Activated CD4-positive, alpha-beta memory T cell treated with anti-CD3 and anti-CD28 coated beads, Interleukin-2, amount 10 ng/mL, durations not matched to agents 7 days and 5 days (primary cell): ENCODE measurements around the gene PRELP. TPM values are rescaled to one million over a fixed set of nuclear protein-coding genes. Genes with fewer than 3 reads are reported as not detected.
"Not testable (repeated sequence)": the region's sequence is repeated elsewhere in the genome, so short reads cannot be mapped to it uniquely, and the experiment has no call there.

Experiments used
- CTCF ChIA-PET: fragments of 350-600 bp; sonication (Branson Sonifier 250); formaldehyde crosslinking; loops from one replicate; lab custom pipeline; 2021; ENCODE audit warnings: antibody characterized with exemption, inconsistent platforms; lab: Charles Lee
- POLR2A ChIA-PET: fragments of 350-600 bp; sonication (Branson Sonifier 250); formaldehyde crosslinking; loops from one replicate; lab custom pipeline; 2021; ENCODE audit warnings: antibody characterized with exemption; lab: Charles Lee
- DNase-seq: peaks from one replicate; pipeline ENCODE4 v3.0.0-alpha.2; 2020
- H3K27ac Mint-ChIP-seq: one replicate; pipeline ENCODE4 v1.8.0; 2021; ENCODE audit warnings: mild to moderate bottlenecking, mixed read lengths
- H3K27me3 Mint-ChIP-seq: one replicate; pipeline ENCODE4 v1.8.0; 2021; ENCODE audit warnings: mixed read lengths
- H3K36me3 Mint-ChIP-seq: one replicate; pipeline ENCODE4 v1.8.0; 2021; ENCODE audit warnings: low read depth, mixed read lengths
- H3K4me1 Mint-ChIP-seq: one replicate; pipeline ENCODE4 v1.8.0; 2021; ENCODE audit warnings: mixed read lengths
- H3K4me3 Mint-ChIP-seq: one replicate; pipeline ENCODE4 v1.8.0; 2021; ENCODE audit warnings: mild to moderate bottlenecking, mixed read lengths
- H3K9me3 Mint-ChIP-seq: one replicate; pipeline ENCODE4 v1.8.0; 2021; ENCODE audit warnings: mixed read lengths
- total RNA-seq, 2 experiments: library from RNA; stranded (reverse); gene quantifications; one replicate each; pipeline ENCODE4 v1.2.3, GENCODE V29; 2021

Gene PRELP
- total RNA-seq, 2 experiments from 2014 or later: not detected

GRCh38 chr1:203459671-203460201 is 15.9 kb upstream of the PRELP start:
- H3K4me3 Mint-ChIP-seq: no peak overlapping the region
- H3K27ac Mint-ChIP-seq: no peak overlapping the region
- no peak for DNase-seq
- ChIA-PET POLR2A (no interaction called here), CTCF (no interaction called here)
- no peaks in the 10 kb centered on the region for H3K9me3 Mint-ChIP-seq
- H3K27me3 Mint-ChIP-seq: peaks cover 50% of the 10 kb centered on the region
- no peaks in the 10 kb centered on the region for H3K4me1 Mint-ChIP-seq
- H3K36me3 Mint-ChIP-seq: no peaks in the 10 kb centered on the region

- Mint-ChIP-seq H3K4me1 (no peaks in the 10 kb centered on the region), H3K27ac (no peak overlapping the region), H3K4me3 (no peak overlapping the region), H3K27me3 (peaks cover 45% of the 10 kb centered on the region), H3K9me3 (no peaks in the 10 kb centered on the region), H3K36me3 (no peaks in the 10 kb centered on the region)
- DNase-seq: no peak
- ChIA-PET CTCF (no interaction called here), POLR2A (no interaction called here)
Observed at GRCh38 chr1:203461717-203462116, 13.9 kb upstream of the PRELP start.

- Mint-ChIP-seq H3K36me3 (no peaks in the 10 kb centered on the region), H3K4me3 (no peak overlapping the region), H3K4me1 (no peaks in the 10 kb centered on the region), H3K27ac (no peak overlapping the region), H3K9me3 (no peaks in the 10 kb centered on the region), H3K27me3 (peaks cover 43% of the 10 kb centered on the region)
- POLR2A ChIA-PET: no interaction called here
- CTCF ChIA-PET: no interaction called here
- no peak for DNase-seq
Observed at GRCh38 chr1:203462143-203462542, 13.5 kb upstream of the PRELP start.

- H3K27ac Mint-ChIP-seq: no peak overlapping the region
- H3K4me1 Mint-ChIP-seq: no peaks in the 10 kb centered on the region
- no peaks in the 10 kb centered on the region for H3K9me3 Mint-ChIP-seq
- no peak overlapping the region for H3K4me3 Mint-ChIP-seq
- CTCF ChIA-PET: no interaction called here
- peaks cover 41% of the 10 kb centered on the region for H3K27me3 Mint-ChIP-seq
- no peaks in the 10 kb centered on the region for H3K36me3 Mint-ChIP-seq
- POLR2A ChIA-PET: no interaction called here
- no peak for DNase-seq
Observed at GRCh38 chr1:203462878-203463277, 12.7 kb upstream of the PRELP start.

GRCh38 chr1:203463469-203464062 is 12.0 kb upstream of the PRELP start:
- DNase-seq: no peak
- Mint-ChIP-seq H3K4me3 (no peak overlapping the region), H3K4me1 (no peaks in the 10 kb centered on the region), H3K27me3 (peaks cover 41% of the 10 kb centered on the region), H3K27ac (no peak overlapping the region), H3K9me3 (no peaks in the 10 kb centered on the region), H3K36me3 (no peaks in the 10 kb centered on the region)
- POLR2A ChIA-PET: no interaction called here
- CTCF ChIA-PET: interaction anchor here (1.5 kb wide), 1 partner anchor 24 kb away, joined by 6 read pairs; no protein-coding TSS in a partner anchor

GRCh38 chr1:203464226-203464625 is 11.4 kb upstream of the PRELP start:
- Mint-ChIP-seq H3K4me3 (no peak overlapping the region), H3K9me3 (no peaks in the 10 kb centered on the region), H3K27me3 (peaks cover 36% of the 10 kb centered on the region), H3K36me3 (no peaks in the 10 kb centered on the region), H3K4me1 (no peaks in the 10 kb centered on the region), H3K27ac (no peak overlapping the region)
- ChIA-PET POLR2A (no interaction called here), CTCF (interaction anchor here (1.5 kb wide), 1 partner anchor 23 kb away, joined by 6 read pairs; no protein-coding TSS in a partner anchor)
- DNase-seq: no peak

GRCh38 chr1:203464743-203465142 is 10.9 kb upstream of the PRELP start:
- no peaks in the 10 kb centered on the region for H3K36me3 Mint-ChIP-seq
- no peak overlapping the region for H3K27ac Mint-ChIP-seq
- no peaks in the 10 kb centered on the region for H3K4me1 Mint-ChIP-seq
- no peaks in the 10 kb centered on the region for H3K9me3 Mint-ChIP-seq
- no peak overlapping the region for H3K4me3 Mint-ChIP-seq
- DNase-seq: no peak
- ChIA-PET POLR2A (no interaction called here), CTCF (interaction anchor here (1.5 kb wide), 1 partner anchor 23 kb away, joined by 6 read pairs; no protein-coding TSS in a partner anchor)
- H3K27me3 Mint-ChIP-seq: peaks cover 35% of the 10 kb centered on the region

- Mint-ChIP-seq H3K36me3 (no peaks in the 10 kb centered on the region), H3K9me3 (no peaks in the 10 kb centered on the region), H3K27me3 (peaks cover 35% of the 10 kb centered on the region), H3K4me1 (no peaks in the 10 kb centered on the region), H3K4me3 (no peak overlapping the region), H3K27ac (no peak overlapping the region)
- DNase-seq: no peak
- CTCF ChIA-PET: no interaction called here
- POLR2A ChIA-PET: no interaction called here
Observed at GRCh38 chr1:203465146-203465798, 10.3 kb upstream of the PRELP start.

- Mint-ChIP-seq H3K27ac (no peak overlapping the region), H3K4me3 (no peak overlapping the region), H3K9me3 (no peaks in the 10 kb centered on the region), H3K27me3 (peaks cover 31% of the 10 kb centered on the region), H3K36me3 (no peaks in the 10 kb centered on the region), H3K4me1 (no peaks in the 10 kb centered on the region)
- no peak for DNase-seq
- POLR2A ChIA-PET: no interaction called here
- CTCF ChIA-PET: interaction anchor here (1.2 to 1.6 kb wide), 2 partner anchors 11 to 22 kb away, joined by 3 to 6 read pairs; no protein-coding TSS in a partner anchor
Observed at GRCh38 chr1:203465948-203466347, 9.7 kb upstream of the PRELP start.

- H3K9me3 Mint-ChIP-seq, H3K4me1 Mint-ChIP-seq, POLR2A ChIA-PET, DNase-seq, H3K36me3 Mint-ChIP-seq, H3K4me3 Mint-ChIP-seq, H3K27ac Mint-ChIP-seq: not testable (repeated sequence)
- peaks cover 30% of the 10 kb centered on the region for H3K27me3 Mint-ChIP-seq
- CTCF ChIA-PET: interaction anchor here (1.2 to 1.6 kb wide), 2 partner anchors 10 to 21 kb away, joined by 3 to 6 read pairs; no protein-coding TSS in a partner anchor
Observed at GRCh38 chr1:203466906-203467549, 8.6 kb upstream of the PRELP start.

- CTCF ChIA-PET: no interaction called here
- DNase-seq: no peak
- Mint-ChIP-seq H3K9me3 (no peaks in the 10 kb centered on the region), H3K4me1 (no peaks in the 10 kb centered on the region), H3K27me3 (peaks cover 33% of the 10 kb centered on the region), H3K4me3 (no peak overlapping the region), H3K27ac (no peak overlapping the region), H3K36me3 (no peaks in the 10 kb centered on the region)
- POLR2A ChIA-PET: no interaction called here
Observed at GRCh38 chr1:203467550-203467921, 8.1 kb upstream of the PRELP start.

- Mint-ChIP-seq H3K36me3 (no peaks in the 10 kb centered on the region), H3K27me3 (peaks cover 29% of the 10 kb centered on the region), H3K4me1 (no peaks in the 10 kb centered on the region), H3K4me3 (no peak overlapping the region), H3K27ac (no peak overlapping the region), H3K9me3 (no peaks in the 10 kb centered on the region)
- ChIA-PET POLR2A (no interaction called here), CTCF (interaction anchor here (2.5 kb wide), 1 partner anchor 201 kb away, joined by 8 read pairs; no protein-coding TSS in a partner anchor)
- no peak for DNase-seq
Observed at GRCh38 chr1:203468326-203468725, 7.3 kb upstream of the PRELP start.

- no peaks in the 10 kb centered on the region for H3K4me1 Mint-ChIP-seq
- no peaks in the 10 kb centered on the region for H3K9me3 Mint-ChIP-seq
- H3K27ac Mint-ChIP-seq: no peak overlapping the region
- no peak overlapping the region for H3K4me3 Mint-ChIP-seq
- ChIA-PET POLR2A (no interaction called here), CTCF (interaction anchor here (2.5 kb wide), 1 partner anchor 203 kb away, joined by 8 read pairs; no protein-coding TSS in a partner anchor)
- DNase-seq: no peak
- H3K36me3 Mint-ChIP-seq: no peaks in the 10 kb centered on the region
- peaks cover 39% of the 10 kb centered on the region for H3K27me3 Mint-ChIP-seq
Observed at GRCh38 chr1:203470240-203470639, 5.4 kb upstream of the PRELP start.
